GM18858 (cell line): ENCODE data around the gene CHSY1.
"Not testable (repeated sequence)": the region's sequence is repeated elsewhere in the genome, so short reads cannot be mapped to it uniquely, and the experiment has no call there.

Source experiments
- ATAC-seq: cut with Tn5 transposase; IDR thresholded peaks from one replicate; pipeline ENCODE4 v1.9.1; 2021; ENCODE audit not compliant: unreplicated experiment

Gene CHSY1

GRCh38 chr15:101138086-101138660, 113.7 kb downstream of the CHSY1 start:
- no peak for ATAC-seq

DNA sequence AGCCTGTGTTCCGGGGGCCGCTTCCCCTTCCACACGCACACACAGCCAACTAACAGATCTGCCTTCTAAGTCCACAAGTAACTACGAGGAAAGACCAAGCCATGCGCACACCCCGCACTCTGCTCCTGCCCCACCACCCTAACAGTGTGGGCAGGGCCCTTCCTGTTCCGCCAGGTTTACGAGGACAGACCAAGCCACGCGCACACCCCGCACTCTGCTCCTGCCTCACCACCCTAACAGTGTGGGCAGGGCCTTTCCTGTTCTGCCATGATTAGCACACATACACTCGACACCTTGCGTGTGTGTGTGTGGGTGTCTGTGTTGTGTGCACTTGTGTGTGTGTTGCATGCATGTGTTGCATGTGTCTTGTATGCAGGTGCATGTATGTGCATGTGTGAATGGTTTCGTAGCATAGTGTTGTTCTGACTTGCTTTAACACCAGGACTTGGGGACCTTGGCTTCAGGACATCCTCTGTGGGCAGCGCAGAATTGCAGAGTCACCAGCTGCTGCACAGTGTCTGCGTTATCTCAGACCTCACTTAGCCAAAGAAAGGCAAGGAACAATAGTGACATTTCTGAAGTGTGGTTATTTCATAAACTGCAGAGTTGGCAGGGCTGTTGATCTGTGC, 114.4 kb downstream of the CHSY1 start:
- no peak for ATAC-seq

- ATAC-seq: no peak
Observed at GRCh38 chr15:101136381-101137268, 115.2 kb downstream of the CHSY1 start.

GRCh38 chr15:101135532-101136166, 116.2 kb downstream of the CHSY1 start:
- ATAC-seq: peak; percentile 71

- ATAC-seq: no peak
Observed at GRCh38 chr15:101134780-101135179, 117.1 kb downstream of the CHSY1 start.

DNA sequence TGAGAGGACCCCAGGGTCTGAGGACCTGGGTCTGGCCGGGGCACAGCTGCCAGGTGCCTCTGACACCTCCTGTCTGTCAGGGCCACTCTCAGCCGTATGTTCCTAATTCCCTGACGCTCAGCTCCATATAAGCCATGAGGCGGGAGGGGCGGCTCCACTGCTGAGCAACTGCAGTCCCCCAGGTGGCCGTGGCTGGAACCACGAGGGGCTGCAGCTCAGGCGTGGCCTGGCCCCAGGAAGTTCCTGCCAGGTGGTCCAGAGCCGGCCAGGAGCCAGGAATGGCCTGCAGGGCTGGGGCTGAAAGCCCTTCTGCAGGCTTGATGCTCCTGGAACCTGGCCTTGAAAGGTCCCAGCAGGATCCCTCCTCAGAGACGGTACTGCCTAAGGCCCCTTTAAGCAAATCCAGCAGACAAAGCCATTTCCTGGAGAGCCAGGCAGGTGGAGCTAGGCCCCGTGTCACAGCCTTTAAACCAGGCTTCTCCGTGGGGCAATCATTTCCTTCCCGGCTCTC, 118.0 kb downstream of the CHSY1 start:
- ATAC-seq: no peak

- ATAC-seq: no peak
Observed at GRCh38 chr15:101133181-101133460, 118.7 kb downstream of the CHSY1 start.

DNA sequence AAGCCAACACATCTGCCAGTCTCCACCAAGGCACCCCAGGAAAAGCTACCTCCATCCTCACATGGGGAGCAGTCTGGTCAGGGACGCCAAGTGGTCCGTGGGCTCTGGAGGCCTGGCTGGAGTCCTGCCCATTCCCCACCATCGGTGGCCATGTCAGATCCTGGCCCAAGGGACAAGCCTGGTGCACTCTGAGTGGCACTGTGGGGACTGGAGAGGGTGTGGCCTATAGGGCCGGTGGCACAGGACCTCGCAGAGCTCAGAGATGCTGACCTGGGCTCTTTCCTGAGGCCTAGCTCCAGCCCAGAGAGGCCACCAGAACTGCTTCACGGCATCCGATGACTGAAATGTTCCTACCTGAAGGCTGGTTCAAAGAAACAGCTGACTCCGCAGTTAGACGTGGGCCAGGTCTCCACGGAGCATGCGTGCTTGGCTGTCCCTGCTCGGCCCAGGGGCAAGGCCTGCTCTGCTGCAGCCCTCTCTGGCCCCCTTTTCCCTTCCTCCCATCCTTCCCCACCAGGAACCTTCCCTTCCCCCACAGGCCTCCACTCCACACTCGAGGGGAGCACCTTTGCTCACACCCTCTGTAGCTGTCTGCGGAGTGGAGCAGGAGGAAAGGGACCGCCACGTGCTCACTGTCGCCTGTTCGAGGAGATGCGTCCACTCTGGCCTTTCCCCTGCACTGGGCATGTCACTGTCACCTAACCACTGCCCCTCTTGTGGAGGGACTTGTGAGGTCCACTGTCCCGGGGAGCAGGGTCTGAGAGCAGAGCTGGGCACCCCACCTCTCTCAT, 119.3 kb downstream of the CHSY1 start:
- no peak for ATAC-seq

GRCh38 chr15:101131489-101132389, 120.1 kb downstream of the CHSY1 start:
- no peak for ATAC-seq

GRCh38 chr15:101129851-101130380, 121.9 kb downstream of the CHSY1 start:
- ATAC-seq: no peak

- ATAC-seq: no peak
Observed at GRCh38 chr15:101128221-101129015, 123.4 kb downstream of the CHSY1 start.

DNA sequence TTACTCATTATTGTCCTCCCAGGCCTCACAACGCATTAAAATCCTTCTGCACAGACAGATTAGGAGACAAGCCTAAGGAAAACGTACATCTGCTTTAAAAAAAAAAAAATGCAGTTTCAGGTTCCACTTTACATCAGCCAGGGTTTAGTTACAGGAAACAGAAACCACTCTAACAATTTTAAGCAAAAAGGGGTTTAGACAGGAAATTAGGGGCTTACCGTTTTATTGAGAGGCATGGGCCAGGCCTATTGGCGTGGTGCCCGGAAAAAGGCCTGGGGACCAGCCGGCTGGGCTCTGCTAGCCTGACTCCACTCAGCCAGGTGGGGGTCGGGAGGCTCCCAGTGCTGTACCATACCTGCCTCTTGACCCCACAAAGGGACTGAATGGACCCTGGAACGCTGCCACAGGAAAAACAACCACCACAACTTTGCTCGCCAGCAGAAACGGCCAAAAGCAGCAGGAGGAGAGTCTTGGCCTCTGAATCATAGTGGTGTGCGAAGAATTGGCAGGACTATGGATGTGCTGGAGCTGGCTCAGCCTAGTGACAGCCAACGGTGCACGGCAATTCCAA, 124.3 kb downstream of the CHSY1 start:
- ATAC-seq: peak; percentile 67

- ATAC-seq: peak; percentile 30
Observed at GRCh38 chr15:101126618-101127505, 125.0 kb downstream of the CHSY1 start.

- not testable (repeated sequence) for ATAC-seq
Observed at GRCh38 chr15:101125881-101126428, 125.9 kb downstream of the CHSY1 start.
